ENCODE results near the gene RPS10. TPM values are rescaled to one million over a fixed set of nuclear protein-coding genes. Genes with fewer than 3 reads are reported as not detected.

Gene RPS10
- total and polyA plus RNA-seq, 2 donors (not counting 3 experiments of a cell fraction or from before 2014, with no cell fraction given), result 1,416 to 5,496 TPM

GRCh38 chr6:34463849-34464248, 38.0 kb upstream of the RPS10 start:
- ChIA-PET POLR2A (no interaction called here), CTCF (interaction anchor here (0.7 to 1.4 kb wide), 3 partner anchors 9 to 137 kb away, joined by 3 to 4 read pairs (median 3); no protein-coding TSS in a partner anchor)
- no peak overlapping the region for H3K27ac ChIP-seq (ENCODE audit: insufficient read depth, low read depth, low read length)
- H2AFZ ChIP-seq (ENCODE audit: low read depth, low read length), result no peak overlapping the region
- DNase-seq (ENCODE audit: low read depth, low spot score) (no peak), FAIRE-seq (no peak)
- dilution Hi-C loops (cut with MboI; ENCODE audit: extremely low pct_ligation_motif_present, low sequenced_read_pairs), result no loop called here
- H3K4me3 ChIP-seq (replicated peaks in 1 of 3; ENCODE audit: insufficient read depth in 1 of 3, low read depth in 1 of 3, low read length in 3 of 3), result no peak overlapping the region
- intact Hi-C loops (cut with micrococcal nuclease), result no loop called here
- H3K27me3 ChIP-seq (ENCODE audit: control insufficient read depth in 2 of 2, insufficient read depth in 2 of 2, low read length in 2 of 2), result peaks cover 5 to 14% of the 10 kb centered on the region in 2 experiments
- no peaks in the 10 kb centered on the region for H3K9me1 ChIP-seq (replicated peaks; ENCODE audit: control insufficient read depth, extremely low read depth, insufficient read depth, low read length)
- H3K36me3 ChIP-seq (ENCODE audit: control insufficient read depth in 2 of 2, extremely low read depth in 1 of 2, insufficient read depth in 2 of 2, low read length in 2 of 2), result no peaks in the 10 kb centered on the region
- TF ChIP-seq GATA2 (IDR thresholded peaks at IDR 0.05; ENCODE audit: insufficient read depth, insufficient read length, low read depth, low read length), result no peak
- no peak for TF ChIP-seq JUN (IDR thresholded peaks at IDR 0.05; ENCODE audit: borderline replicate concordance, insufficient read depth, insufficient read length, low read depth)
- TF ChIP-seq FOS (IDR thresholded peaks at IDR 0.05; ENCODE audit: borderline replicate concordance, insufficient read depth, low read length), result no peak
- TF ChIP-seq MAX (IDR thresholded peaks at IDR 0.05; ENCODE audit: insufficient read depth, insufficient read length), result no peak
- no peak for TF ChIP-seq EZH2 (IDR thresholded peaks at IDR 0.05; ENCODE audit: borderline replicate concordance, low read depth, low read length, severe bottlenecking)
- no peak for TF ChIP-seq POLR2A (IDR thresholded peaks at IDR 0.05; ENCODE audit: low read depth, low read length)
- no peak for TF ChIP-seq CTCF (IDR thresholded peaks at IDR 0.05; ENCODE audit: extremely low read depth in 1 of 2, insufficient read depth in 1 of 2, low read depth in 1 of 2, low read length in 2 of 2)
- no peak for TF ChIP-seq POLR2AphosphoS5 (IDR thresholded peaks at IDR 0.05; ENCODE audit: insufficient read depth, low read depth, low read length)
- TF ChIP-seq MYC (IDR thresholded peaks at IDR 0.05; ENCODE audit: low read depth, low read length), result no peak
- no peaks in the 10 kb centered on the region for H3K79me2 ChIP-seq (ENCODE audit: control insufficient read depth, insufficient read depth, low read length)
- no TSS peak for BruUV-seq (replicated peaks)
- no peaks in the 10 kb centered on the region for H4K20me1 ChIP-seq (replicated peaks; ENCODE audit: control insufficient read depth, extremely low read depth, insufficient read depth, low read length)
- no peak overlapping the region for H3K9ac ChIP-seq (replicated peaks; ENCODE audit: extremely low read depth, insufficient read depth, low read length)
- H3K9me3 ChIP-seq (replicated peaks; ENCODE audit: control insufficient read depth, insufficient read depth, low read length), result no peaks in the 10 kb centered on the region
- no peak overlapping the region for H3K4me2 ChIP-seq (ENCODE audit: insufficient read depth, low read length)
- no peaks in the 10 kb centered on the region for H3K4me1 ChIP-seq (ENCODE audit: control insufficient read depth, extremely low read depth, insufficient read depth, low read length)

All from endothelial cell of umbilical vein (primary cell).